Mesenchymal stem cell (in vitro differentiated cells and primary cell): Measurements from ENCODE around the gene RBMS3.

Source experiments
- DNase-seq: peaks from one replicate; pipeline ENCODE4 v3.0.0-alpha.2; 2013
- H2AFZ ChIP-seq: one replicate; pipeline ENCODE4 v1.6.1; 2013; ENCODE audit warnings: low read depth, mild to moderate bottlenecking, control low read depth, inconsistent platforms, low read length, moderate library complexity
- H2AK5ac ChIP-seq: 2 replicates; pipeline ENCODE4 v1.6.1; 2013; ENCODE audit warnings: low read length, moderate library complexity, mild to moderate bottlenecking, inconsistent platforms; ENCODE audit not compliant: severe bottlenecking
- H2BK120ac ChIP-seq: one replicate; pipeline ENCODE4 v1.6.1; 2013; ENCODE audit warnings: low read depth, mild to moderate bottlenecking, inconsistent platforms, low read length, moderate library complexity
- H2BK12ac ChIP-seq, 2 experiments: one replicate each; pipeline ENCODE4 v1.6.1; 2013; ENCODE audit warnings: inconsistent platforms in 2 of 2, low read length in 2 of 2, mild to moderate bottlenecking in 2 of 2, moderate library complexity in 2 of 2, control low read depth in 1 of 2
- H2BK15ac ChIP-seq: one replicate; pipeline ENCODE4 v1.6.1; 2013; ENCODE audit warnings: mild to moderate bottlenecking, low read depth, inconsistent platforms; ENCODE audit not compliant: poor library complexity, severe bottlenecking
- H2BK5ac ChIP-seq: 2 replicates; pipeline ENCODE4 v1.6.1; 2013; ENCODE audit warnings: low read depth, mild to moderate bottlenecking, low read length, control low read depth, inconsistent platforms; ENCODE audit not compliant: poor library complexity, severe bottlenecking
- H3K14ac ChIP-seq, 2 experiments: one replicate each; pipeline ENCODE4 v1.6.1; 2013; ENCODE audit warnings: inconsistent platforms in 2 of 2, low read length in 2 of 2, control low read depth in 1 of 2, mild to moderate bottlenecking in 1 of 2, moderate library complexity in 1 of 2
- H3K18ac ChIP-seq, 2 experiments: one replicate each; pipeline ENCODE4 v1.6.1; 2013; ENCODE audit warnings: inconsistent platforms in 2 of 2, low read length in 2 of 2, control low read depth in 1 of 2, low read depth in 1 of 2, mild to moderate bottlenecking in 1 of 2
- H3K23ac ChIP-seq, 2 experiments: one replicate each; pipeline ENCODE4 v1.6.1; 2013; ENCODE audit warnings: inconsistent platforms in 2 of 2, low read length in 2 of 2, mild to moderate bottlenecking in 2 of 2, moderate library complexity in 2 of 2, control low read depth in 1 of 2
- H3K27ac ChIP-seq: 2 replicates; pipeline ENCODE4 v1.5.1; 2013; ENCODE audit warnings: mild to moderate bottlenecking, moderate library complexity, low read length, control low read depth, inconsistent platforms; ENCODE audit not compliant: poor library complexity, severe bottlenecking
- H3K27me3 ChIP-seq, 2 experiments: 2 replicates each; pipeline versions ENCODE4 v1.6.1 to v1.7.0; 2013; ENCODE audit warnings: low read length in 2 of 2, mild to moderate bottlenecking in 2 of 2, moderate library complexity in 2 of 2, control low read depth in 1 of 2, inconsistent platforms in 1 of 2; ENCODE audit not compliant: control insufficient read depth in 1 of 2, insufficient read depth in 1 of 2
- H3K36me3 ChIP-seq, 2 experiments: 2 replicates each; pipeline versions ENCODE4 v1.6.1 to v1.7.0; 2013; ENCODE audit warnings: low read length in 2 of 2, control low read depth in 1 of 2, inconsistent platforms in 1 of 2, low read depth in 1 of 2, mild to moderate bottlenecking in 1 of 2; ENCODE audit not compliant: insufficient read depth in 2 of 2, control insufficient read depth in 1 of 2
- H3K4ac ChIP-seq, 2 experiments: one replicate each; pipeline ENCODE4 v1.6.1; 2013; ENCODE audit warnings: inconsistent platforms in 2 of 2, low read length in 2 of 2, mild to moderate bottlenecking in 2 of 2, moderate library complexity in 2 of 2, control low read depth in 1 of 2, low read depth in 1 of 2
- H3K4me1 ChIP-seq: 2 replicates; pipeline ENCODE4 v1.6.1; 2013; ENCODE audit warnings: low read depth, low read length, control low read depth; ENCODE audit not compliant: control insufficient read depth, insufficient read depth
- H3K4me2 ChIP-seq: 2 replicates; pipeline ENCODE4 v1.6.1; 2013; ENCODE audit warnings: low read length, mild to moderate bottlenecking, inconsistent platforms; ENCODE audit not compliant: poor library complexity, severe bottlenecking
- H3K4me3 ChIP-seq, 2 experiments: 2 replicates each; pipeline versions ENCODE4 v1.5.1 to v1.7.0; 2013; ENCODE audit warnings: low read length in 2 of 2, mild to moderate bottlenecking in 2 of 2, control low read depth in 1 of 2, low read depth in 1 of 2; ENCODE audit not compliant: insufficient read depth in 1 of 2
- H3K79me1 ChIP-seq: replicated peaks from 2 replicates; pipeline ENCODE4 v1.6.1; 2013; ENCODE audit warnings: mild to moderate bottlenecking, control low read depth, low read length, inconsistent platforms; ENCODE audit not compliant: poor library complexity, severe bottlenecking
- H3K9ac ChIP-seq: 2 replicates; pipeline ENCODE4 v1.7.0; 2013; ENCODE audit warnings: mild to moderate bottlenecking, low read length, moderate library complexity
- H3K9me3 ChIP-seq: 2 replicates; pipeline ENCODE4 v1.7.0; 2013; ENCODE audit warnings: mild to moderate bottlenecking, low read length; ENCODE audit not compliant: control insufficient read depth
- H4K8ac ChIP-seq: one replicate; pipeline ENCODE4 v1.6.1; 2013; ENCODE audit warnings: inconsistent platforms, mild to moderate bottlenecking, low read length, moderate library complexity
- H4K91ac ChIP-seq: one replicate; pipeline ENCODE4 v1.6.1; 2013; ENCODE audit warnings: mild to moderate bottlenecking, low read length, inconsistent platforms
- WGBS: methylation state at CpG from one replicate; pipeline ENCODE4 v1.1.7; 2013; ENCODE audit warnings: mixed read lengths; 5-methylcytosine and 5-hydroxymethylcytosine counted together

RBMS3 gene

DNA sequence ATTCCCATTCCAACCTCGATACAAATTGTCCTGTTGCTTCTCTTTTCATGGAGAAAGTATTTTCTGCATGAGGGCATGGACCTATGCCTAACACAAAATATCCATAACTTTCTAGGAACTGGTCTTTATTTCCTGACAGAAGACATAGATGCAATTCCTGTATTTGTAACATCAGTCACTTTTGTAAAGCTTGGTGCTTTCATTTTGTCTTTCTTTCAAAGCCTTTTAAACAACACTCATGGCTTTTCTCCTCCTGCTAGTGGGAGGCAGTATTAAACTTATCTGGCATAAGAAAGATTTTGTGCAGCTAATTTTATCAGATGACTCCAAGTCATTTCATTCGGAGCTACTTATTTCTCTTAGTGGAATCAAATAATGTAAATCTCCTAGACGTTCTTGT is 616.0 kb downstream of the RBMS3 start:
- no peak overlapping the region for H3K4me3 ChIP-seq
- no peaks in the 10 kb centered on the region for H3K9me3 ChIP-seq
- peaks cover 0 to 24% of the 10 kb centered on the region in 2 experiments for H3K36me3 ChIP-seq
- peaks cover 3% of the 10 kb centered on the region for H3K79me1 ChIP-seq
- no peak overlapping the region for H3K14ac ChIP-seq
- H3K4me2 ChIP-seq: no peak overlapping the region
- no peak overlapping the region for H2AK5ac ChIP-seq
- no peaks in the 10 kb centered on the region for H3K27me3 ChIP-seq
- no peak overlapping the region for H3K9ac ChIP-seq
- H3K27ac ChIP-seq: no peak overlapping the region
- H2BK5ac ChIP-seq: no peak overlapping the region
- WGBS: 100% methylated on average over 3 of the region's 3 CpGs
- H2BK120ac ChIP-seq: no peak overlapping the region
- no peak overlapping the region for H3K18ac ChIP-seq
- H4K8ac ChIP-seq: no peak overlapping the region
- no peak overlapping the region for H2BK15ac ChIP-seq
- no peak overlapping the region for H3K4ac ChIP-seq
- H3K23ac ChIP-seq: no peak overlapping the region
- H4K91ac ChIP-seq: no peak overlapping the region
- no peaks in the 10 kb centered on the region for H3K4me1 ChIP-seq
- H2AFZ ChIP-seq: no peak overlapping the region
- H2BK12ac ChIP-seq: no peak overlapping the region
- no peak for DNase-seq

DNA sequence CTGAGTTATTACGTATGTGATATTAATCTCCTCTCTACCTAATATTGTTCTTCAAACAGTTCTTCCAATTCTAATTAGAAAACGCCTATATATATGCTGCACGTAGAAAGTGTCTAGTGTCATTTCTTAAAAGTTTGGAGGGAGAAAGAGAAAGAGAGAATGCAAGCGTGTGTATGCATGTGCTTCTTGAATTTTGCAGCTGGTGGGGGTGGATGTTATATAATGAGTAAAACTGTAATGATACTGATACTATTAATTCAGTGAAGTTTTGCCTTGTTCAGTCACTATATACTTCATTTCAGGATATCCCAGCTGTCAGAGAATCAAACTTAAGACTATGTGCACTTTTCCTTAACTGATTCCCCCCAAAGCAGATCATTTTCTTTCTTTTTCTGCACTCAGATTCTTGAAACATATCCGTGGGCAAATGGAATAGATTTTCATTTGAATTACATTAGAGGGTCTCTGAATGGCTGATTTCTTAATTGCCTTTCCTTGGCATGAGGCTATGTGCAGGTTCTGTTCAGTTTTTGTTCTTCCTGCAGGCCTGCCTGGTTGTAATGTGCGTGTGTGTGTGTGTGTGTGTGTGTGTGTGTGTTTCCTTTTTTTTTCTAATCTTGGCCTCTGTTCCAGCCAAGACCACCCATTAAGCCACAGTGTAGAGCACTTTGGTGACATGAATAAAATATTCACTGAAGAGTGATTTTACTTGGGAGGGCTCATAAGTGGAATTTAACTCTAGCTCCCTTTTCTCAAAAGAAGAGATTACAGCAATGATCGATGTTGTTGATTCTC is 617.5 kb downstream of the RBMS3 start:
- Histone ChIP-seq H3K18ac (no peak overlapping the region), H2BK15ac (no peak overlapping the region), H4K91ac (no peak overlapping the region), H3K4me1 (no peaks in the 10 kb centered on the region), H3K4me3 (no peak overlapping the region), H3K23ac (no peak overlapping the region), H3K4me2 (no peak overlapping the region), H2BK5ac (no peak overlapping the region), H3K4ac (no peak overlapping the region), H2AK5ac (no peak overlapping the region), H3K9me3 (no peaks in the 10 kb centered on the region), H2BK12ac (no peak overlapping the region), H3K9ac (no peak overlapping the region), H3K79me1 (peaks cover 1% of the 10 kb centered on the region), H2AFZ (no peak overlapping the region), H4K8ac (no peak overlapping the region), H3K27me3 (no peaks in the 10 kb centered on the region), H2BK120ac (no peak overlapping the region), H3K14ac (no peak overlapping the region), H3K27ac (no peak overlapping the region), H3K36me3 (peaks cover 0 to 24% of the 10 kb centered on the region in 2 experiments)
- no peak for DNase-seq
- WGBS: 91% methylated on average over 5 of the region's 7 CpGs

DNA sequence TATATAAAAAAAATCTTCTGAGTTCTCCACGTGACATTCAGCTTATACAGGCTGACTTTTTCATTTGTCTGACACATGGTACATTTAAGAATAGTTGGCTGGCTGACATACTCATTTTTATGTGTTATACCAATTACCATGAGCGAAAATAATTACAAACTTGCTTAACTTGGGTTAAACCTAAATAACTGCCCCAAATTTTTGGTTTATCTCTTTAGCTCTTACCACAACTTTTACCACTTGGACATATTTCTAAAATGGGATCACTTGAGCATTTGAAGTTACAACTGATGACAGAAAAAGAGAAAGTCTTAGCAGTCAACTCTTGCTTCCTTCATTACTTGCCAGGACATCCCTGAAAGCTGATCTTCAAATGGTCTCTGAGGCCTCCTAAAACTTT is 618.1 kb downstream of the RBMS3 start:
- WGBS: 91% methylated on average over 1 of the region's 2 CpGs
- no peak overlapping the region for H2AFZ ChIP-seq
- H4K91ac ChIP-seq: no peak overlapping the region
- no peaks in the 10 kb centered on the region for H3K4me1 ChIP-seq
- H3K36me3 ChIP-seq: peaks cover 0 to 24% of the 10 kb centered on the region in 2 experiments
- H2AK5ac ChIP-seq: no peak overlapping the region
- no peak overlapping the region for H4K8ac ChIP-seq
- H3K18ac ChIP-seq: no peak overlapping the region
- no peaks in the 10 kb centered on the region for H3K9me3 ChIP-seq
- no peak overlapping the region for H2BK15ac ChIP-seq
- H3K23ac ChIP-seq: no peak overlapping the region
- no peak overlapping the region for H3K4me2 ChIP-seq
- H3K27ac ChIP-seq: no peak overlapping the region
- H2BK120ac ChIP-seq: no peak overlapping the region
- no peak overlapping the region for H2BK5ac ChIP-seq
- no peak overlapping the region for H3K14ac ChIP-seq
- H3K9ac ChIP-seq: no peak overlapping the region
- no peaks in the 10 kb centered on the region for H3K27me3 ChIP-seq
- no peak overlapping the region for H3K4me3 ChIP-seq
- H2BK12ac ChIP-seq: no peak overlapping the region
- no peak for DNase-seq
- no peaks in the 10 kb centered on the region for H3K79me1 ChIP-seq
- no peak overlapping the region for H3K4ac ChIP-seq

DNA sequence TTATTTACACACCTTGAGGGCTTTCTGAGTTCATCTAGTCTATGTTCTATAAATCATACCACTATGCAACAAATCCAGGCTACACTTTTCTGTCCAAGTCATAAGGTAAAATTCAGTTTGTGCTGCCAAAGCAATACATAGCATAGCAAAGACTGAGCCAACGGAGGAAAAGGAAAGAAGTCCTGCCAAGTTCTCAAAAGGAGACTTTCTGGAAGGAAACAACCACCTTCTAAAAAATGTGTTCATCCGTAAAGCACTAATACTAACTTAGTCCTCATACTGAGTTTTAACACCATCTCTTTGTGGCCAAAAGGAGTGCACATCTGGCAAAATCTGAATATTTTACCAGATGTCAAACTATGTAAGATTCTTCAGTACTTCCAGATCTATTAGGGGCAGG is 620.2 kb downstream of the RBMS3 start:
- Histone ChIP-seq H2BK12ac (no peak overlapping the region), H2BK120ac (no peak overlapping the region), H3K4me1 (no peaks in the 10 kb centered on the region), H2BK15ac (no peak overlapping the region), H2AK5ac (no peak overlapping the region), H3K4me3 (no peak overlapping the region), H3K9ac (no peak overlapping the region), H3K27me3 (no peaks in the 10 kb centered on the region), H3K14ac (no peak overlapping the region), H3K4ac (no peak overlapping the region), H4K91ac (no peak overlapping the region), H3K18ac (no peak overlapping the region), H2AFZ (no peak overlapping the region), H3K4me2 (no peak overlapping the region), H3K27ac (no peak overlapping the region), H3K9me3 (no peaks in the 10 kb centered on the region), H4K8ac (no peak overlapping the region), H3K23ac (no peak overlapping the region), H3K36me3 (peaks cover 0 to 24% of the 10 kb centered on the region in 2 experiments), H3K79me1 (no peaks in the 10 kb centered on the region), H2BK5ac (no peak overlapping the region)
- WGBS: 97% methylated on average over 2 of the region's 2 CpGs
- no peak for DNase-seq
